Hepatocyte (in vitro differentiated cells): ENCODE measurements around the gene AFAP1. TPM values are rescaled to one million over a fixed set of nuclear protein-coding genes. Genes with fewer than 3 reads are reported as not detected.

Source experiments
- DNase-seq: peaks from one replicate; pipeline ENCODE4 v3.0.0-alpha.2; 2016; ENCODE audit warnings: low spot score
- H2AFZ ChIP-seq: fragments of 200-600 bp; sonication (generic); 2 replicates; pipeline ENCODE4 v1.6.0; 2016; ENCODE audit warnings: antibody characterized with exemption, mild to moderate bottlenecking
- H3K27ac ChIP-seq: fragments of 200-600 bp; sonication (generic); 2 replicates; pipeline ENCODE4 v1.5.1; 2016; ENCODE audit warnings: mild to moderate bottlenecking
- H3K27me3 ChIP-seq: fragments of 200-600 bp; sonication (generic); 2 replicates; pipeline ENCODE4 v1.6.1; 2016
- H3K36me3 ChIP-seq: fragments of 200-600 bp; sonication (generic); replicated peaks from 2 replicates; pipeline ENCODE4 v1.5.1; 2016; ENCODE audit warnings: low read depth; ENCODE audit not compliant: insufficient read depth
- H3K4me1 ChIP-seq: fragments of 200-600 bp; sonication (generic); 2 replicates; pipeline ENCODE4 v1.5.1; 2016; ENCODE audit warnings: mild to moderate bottlenecking, moderate library complexity; ENCODE audit not compliant: insufficient read depth
- H3K4me2 ChIP-seq: fragments of 200-600 bp; sonication (generic); 2 replicates; pipeline ENCODE4 v1.6.0; 2016
- H3K4me3 ChIP-seq: fragments of 200-600 bp; sonication (generic); 2 replicates; pipeline ENCODE4 v1.5.1; 2016; ENCODE audit warnings: mild to moderate bottlenecking
- H3K79me2 ChIP-seq: fragments of 200-600 bp; sonication (generic); 2 replicates; pipeline ENCODE4 v1.6.0; 2017; ENCODE audit warnings: mild to moderate bottlenecking
- H3K9me2 ChIP-seq: fragments of 200-600 bp; sonication (generic); replicated peaks from 2 replicates; pipeline ENCODE4 v1.6.0; 2017; ENCODE audit warnings: mild to moderate bottlenecking; ENCODE audit not compliant: insufficient read depth
- H3K9me3 ChIP-seq: fragments of 200-600 bp; sonication (generic); 2 replicates; pipeline ENCODE4 v1.5.1; 2016; ENCODE audit warnings: low read depth, mild to moderate bottlenecking
- H4K20me1 ChIP-seq: fragments of 200-600 bp; sonication (generic); 2 replicates; pipeline ENCODE4 v1.6.0; 2016; ENCODE audit warnings: mild to moderate bottlenecking; ENCODE audit not compliant: insufficient read depth, poor library complexity, severe bottlenecking
- EZH2 ChIP-seq: fragments of 200-600 bp; sonication (generic); IDR thresholded peaks from 2 replicates; pipeline ENCODE4 v1.6.1; 2016; ENCODE audit warnings: antibody characterized with exemption, mild to moderate bottlenecking, borderline replicate concordance
- EZH2phosphoT487 ChIP-seq: fragments of 200-600 bp; sonication (generic); IDR thresholded peaks from one replicate; pipeline ENCODE4 v1.6.1; 2018; ENCODE audit warnings: antibody characterized with exemption, mild to moderate bottlenecking, low read depth, moderate library complexity; ENCODE audit not compliant: unreplicated experiment, severe bottlenecking
- WGBS: methylation state at CpG from one replicate; pipeline ENCODE4 v1.1.6; 2016; ENCODE audit warnings: low lambda C conversion rate; ENCODE audit errors: missing lambda C conversion rate; 5-methylcytosine and 5-hydroxymethylcytosine counted together
- polyA plus RNA-seq: library from polyadenylated mRNA; unstranded; fragments of >200 nt; fragmentation: Nextera tagmentation; extraction: Ambion mirVana; gene quantifications from 2 replicates; pipeline ENCODE4 v1.2.1, GENCODE V29; 2016
- total RNA-seq: library from RNA; depleted of rRNA; stranded (reverse); fragments of >200 nt; gene quantifications from 2 replicates; pipeline ENCODE4 v1.2.3, GENCODE V29; 2014
- TF ChIP-seq, protein P1 (sequence below): fragments of 200-600 bp; sonication (generic); IDR thresholded peaks from 2 replicates; pipeline ENCODE4 v1.5.1; 2016; ENCODE audit warnings: antibody characterized with exemption, mild to moderate bottlenecking; ENCODE audit not compliant: poor library complexity

AFAP1 gene
- total and polyA plus RNA-seq, 2 experiments from 2014 or later: 9.3 to 16.2 TPM

- Histone ChIP-seq H3K27ac (no peak overlapping the region), H3K27me3 (no peaks in the 10 kb centered on the region), H3K9me3 (no peaks in the 10 kb centered on the region), H3K36me3 (no peaks in the 10 kb centered on the region), H4K20me1 (no peaks in the 10 kb centered on the region), H3K4me1 (no peaks in the 10 kb centered on the region), H3K79me2 (no peaks in the 10 kb centered on the region), H3K4me3 (no peak overlapping the region), H2AFZ (no peak overlapping the region), H3K4me2 (no peak overlapping the region), H3K9me2 (no peaks in the 10 kb centered on the region)
- DNase-seq: no peak
- TF ChIP-seq EZH2phosphoT487 (no peak), EZH2 (no peak)
- TF ChIP-seq, protein P1, sequence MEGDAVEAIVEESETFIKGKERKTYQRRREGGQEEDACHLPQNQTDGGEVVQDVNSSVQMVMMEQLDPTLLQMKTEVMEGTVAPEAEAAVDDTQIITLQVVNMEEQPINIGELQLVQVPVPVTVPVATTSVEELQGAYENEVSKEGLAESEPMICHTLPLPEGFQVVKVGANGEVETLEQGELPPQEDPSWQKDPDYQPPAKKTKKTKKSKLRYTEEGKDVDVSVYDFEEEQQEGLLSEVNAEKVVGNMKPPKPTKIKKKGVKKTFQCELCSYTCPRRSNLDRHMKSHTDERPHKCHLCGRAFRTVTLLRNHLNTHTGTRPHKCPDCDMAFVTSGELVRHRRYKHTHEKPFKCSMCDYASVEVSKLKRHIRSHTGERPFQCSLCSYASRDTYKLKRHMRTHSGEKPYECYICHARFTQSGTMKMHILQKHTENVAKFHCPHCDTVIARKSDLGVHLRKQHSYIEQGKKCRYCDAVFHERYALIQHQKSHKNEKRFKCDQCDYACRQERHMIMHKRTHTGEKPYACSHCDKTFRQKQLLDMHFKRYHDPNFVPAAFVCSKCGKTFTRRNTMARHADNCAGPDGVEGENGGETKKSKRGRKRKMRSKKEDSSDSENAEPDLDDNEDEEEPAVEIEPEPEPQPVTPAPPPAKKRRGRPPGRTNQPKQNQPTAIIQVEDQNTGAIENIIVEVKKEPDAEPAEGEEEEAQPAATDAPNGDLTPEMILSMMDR: no peak
- 96% methylated on average over 19 of the region's 19 CpGs for WGBS
Observed at GRCh38 chr4:7737752-7738457, 201.8 kb downstream of the AFAP1 start.

- no peak overlapping the region for H3K4me2 ChIP-seq
- no peak overlapping the region for H3K4me3 ChIP-seq
- DNase-seq: no peak
- H3K9me2 ChIP-seq: no peaks in the 10 kb centered on the region
- no peaks in the 10 kb centered on the region for H3K27me3 ChIP-seq
- H3K4me1 ChIP-seq: no peaks in the 10 kb centered on the region
- H3K9me3 ChIP-seq: no peaks in the 10 kb centered on the region
- WGBS: 71% methylated on average over 14 of the region's 14 CpGs
- no peak for TF ChIP-seq EZH2phosphoT487
- no peak for TF ChIP-seq EZH2
- TF ChIP-seq, protein P1: no peak
- no peaks in the 10 kb centered on the region for H3K36me3 ChIP-seq
- H4K20me1 ChIP-seq: no peaks in the 10 kb centered on the region
- no peak overlapping the region for H2AFZ ChIP-seq
- no peak overlapping the region for H3K27ac ChIP-seq
- no peaks in the 10 kb centered on the region for H3K79me2 ChIP-seq
Observed at GRCh38 chr4:7737268-7737645, 202.4 kb downstream of the AFAP1 start.

GRCh38 chr4:7736436-7737267 is 203.0 kb downstream of the AFAP1 start:
- Histone ChIP-seq H3K4me1 (no peaks in the 10 kb centered on the region), H3K4me3 (no peak overlapping the region), H3K36me3 (no peaks in the 10 kb centered on the region), H3K27me3 (no peaks in the 10 kb centered on the region), H4K20me1 (no peaks in the 10 kb centered on the region), H2AFZ (no peak overlapping the region), H3K4me2 (no peak overlapping the region), H3K9me2 (no peaks in the 10 kb centered on the region), H3K79me2 (no peaks in the 10 kb centered on the region), H3K9me3 (no peaks in the 10 kb centered on the region), H3K27ac (no peak overlapping the region)
- DNase-seq: no peak
- TF ChIP-seq EZH2phosphoT487 (no peak), EZH2 (no peak)
- TF ChIP-seq, protein P1: no peak
- WGBS: 86% methylated on average over 24 of the region's 31 CpGs
